PC-3 (cell line): Measurements from ENCODE around the gene NHS. TPM values are rescaled to one million over a fixed set of nuclear protein-coding genes. Genes with fewer than 3 reads are reported as not detected.

Source experiments
- ATAC-seq: fragments of 200-7000 bp; cut with Tn5 transposase; 2 replicates; pipeline ENCODE4 v1.9.1; 2020; ENCODE audit warnings: mild to moderate bottlenecking, moderate library complexity
- BruUV-seq: library from RNA; stranded (reverse); fragments of 400-500 nt; replicated peaks from 2 replicates; lab custom pipeline; 2021; lab: Mats Ljungman, UMichigan
- CTCF ChIA-PET: fragments of 300-600 bp; sonication (Branson Sonifier 250); formaldehyde crosslinking; loops from one replicate; lab custom pipeline; 2022; ENCODE audit warnings: antibody characterized with exemption; lab: Charles Lee
- POLR2A ChIA-PET: fragments of 300-600 bp; sonication (Branson Sonifier 250); formaldehyde crosslinking; loops from one replicate; lab custom pipeline; 2022; ENCODE audit warnings: antibody characterized with exemption; ENCODE audit not compliant: unreplicated experiment; lab: Charles Lee
- DNase-seq: peaks from one replicate; pipeline ENCODE4 v3.0.0-alpha.2; 2015
- H2AFZ ChIP-seq: fragments of 300-600 bp; sonication (generic); 2 replicates; pipeline ENCODE4 v1.6.0; 2016; ENCODE audit warnings: antibody characterized with exemption, low read length
- H3F3A ChIP-seq: fragments of 300-600 bp; sonication (generic); one replicate; pipeline ENCODE4 v1.6.0; 2017; ENCODE audit warnings: antibody characterized with exemption, low read length, control low read depth, mild to moderate bottlenecking; ENCODE audit not compliant: unreplicated experiment
- H3K27ac ChIP-seq: fragments of 300-600 bp; sonication (generic); 2 replicates; pipeline ENCODE4 v1.5.1; 2016; ENCODE audit warnings: mild to moderate bottlenecking, low read length
- H3K27me3 ChIP-seq: fragments of 300-600 bp; sonication (generic); 2 replicates; pipeline ENCODE4 v1.6.1; 2016; ENCODE audit warnings: low read length, mixed read lengths
- H3K36me3 ChIP-seq: fragments of 300-600 bp; sonication (generic); 2 replicates; pipeline ENCODE4 v1.6.1; 2016; ENCODE audit warnings: low read depth, mixed run types, low read length, mixed read lengths
- H3K4me1 ChIP-seq: fragments of 300-600 bp; sonication (generic); 2 replicates; pipeline ENCODE4 v1.5.1; 2016; ENCODE audit warnings: low read length; ENCODE audit not compliant: insufficient read depth
- H3K4me2 ChIP-seq: fragments of 300-600 bp; sonication (generic); 2 replicates; pipeline ENCODE4 v1.6.0; 2016; ENCODE audit warnings: low read length
- H3K4me3 ChIP-seq: fragments of 300-600 bp; sonication (generic); 2 replicates; pipeline ENCODE4 v1.5.1; 2016; ENCODE audit warnings: mild to moderate bottlenecking, low read length, mixed read lengths
- H3K79me2 ChIP-seq: fragments of 300-600 bp; sonication (generic); 2 replicates; pipeline ENCODE4 v1.6.1; 2017; ENCODE audit warnings: low read length, mixed read lengths
- H3K9ac ChIP-seq: fragments of 300-600 bp; sonication (generic); 2 replicates; pipeline ENCODE4 v1.6.0; 2016; ENCODE audit warnings: mild to moderate bottlenecking, low read length
- H3K9me2 ChIP-seq: fragments of 300-600 bp; sonication (generic); replicated peaks from 2 replicates; pipeline ENCODE4 v1.6.1; 2016; ENCODE audit warnings: mixed run types, low read length, mixed read lengths
- H3K9me3 ChIP-seq: fragments of 300-600 bp; sonication (generic); 2 replicates; pipeline ENCODE4 v1.6.1; 2016; ENCODE audit warnings: low read length, mixed read lengths
- H4K20me1 ChIP-seq: fragments of 300-600 bp; sonication (generic); 2 replicates; pipeline ENCODE4 v1.6.1; 2016; ENCODE audit warnings: low read length, mixed read lengths
- EZH2 ChIP-seq: fragments of 300-600 bp; sonication (generic); IDR thresholded peaks from one replicate; pipeline ENCODE4 v1.6.1; 2017; ENCODE audit warnings: antibody characterized with exemption, mild to moderate bottlenecking, low read length; ENCODE audit not compliant: unreplicated experiment
- EZH2phosphoT487 ChIP-seq: fragments of 300-600 bp; sonication (generic); IDR thresholded peaks from 2 replicates; pipeline ENCODE4 v1.6.1; 2018; ENCODE audit warnings: mild to moderate bottlenecking, antibody characterized with exemption, low read length, borderline replicate concordance
- intact Hi-C: fragments of 100-400 bp; cut with micrococcal nuclease; formaldehyde crosslinking; loops from 2 replicates; pipeline ENCODE4 v1.9.0; 2023
- total RNA-seq: library from RNA; depleted of rRNA; stranded (reverse); fragments of >200 nt; gene quantifications from 2 replicates; pipeline ENCODE4 v1.2.3, GENCODE V29; 2014
- TF ChIP-seq, protein P1 (sequence below): fragments of 300-600 bp; sonication (generic); conservative IDR thresholded peaks from 2 replicates; pipeline ENCODE4 v1.5.1; 2017; ENCODE audit warnings: antibody characterized with exemption, low read depth, mild to moderate bottlenecking, low read length

Gene NHS
- total RNA-seq, 1 experiment from 2014 or later, result 4.9 TPM

DNA sequence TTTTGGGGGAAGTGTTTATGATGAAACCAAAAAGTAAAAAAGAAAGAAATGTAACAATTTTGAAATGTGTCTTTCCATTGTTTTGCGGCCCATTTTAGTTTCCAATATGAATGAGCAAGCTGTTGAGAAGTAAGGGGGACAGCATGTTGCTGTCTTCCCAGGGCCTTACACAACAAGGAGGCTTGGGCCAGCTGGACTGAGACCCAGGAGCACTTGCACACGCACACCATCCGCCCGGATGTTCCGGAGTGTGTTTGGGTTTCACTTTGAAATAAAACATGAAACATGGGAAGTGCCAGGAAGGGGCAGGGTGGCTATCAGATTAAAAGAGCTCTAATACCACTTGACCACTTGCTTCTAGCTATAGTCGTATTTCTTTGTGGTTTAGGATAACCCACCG lies 144.4 kb downstream of the NHS start:
- Histone ChIP-seq H3K36me3 (no peaks in the 10 kb centered on the region), H3K9ac (no peak overlapping the region), H2AFZ (no peak overlapping the region), H3K4me1 (peaks cover 10% of the 10 kb centered on the region), H3K27ac (no peak overlapping the region), H3K9me2 (no peaks in the 10 kb centered on the region), H3K9me3 (no peaks in the 10 kb centered on the region), H4K20me1 (no peaks in the 10 kb centered on the region), H3K27me3 (no peaks in the 10 kb centered on the region), H3K79me2 (peaks cover 7% of the 10 kb centered on the region; the same call in 1 of the 2 replicates), H3K4me3 (no peak overlapping the region), H3F3A (no peaks in the 10 kb centered on the region), H3K4me2 (no peak overlapping the region)
- BruUV-seq, result no TSS peak
- CTCF ChIA-PET, result no interaction called here
- ATAC-seq (no peak), DNase-seq (no peak)
- TF ChIP-seq, protein P1, sequence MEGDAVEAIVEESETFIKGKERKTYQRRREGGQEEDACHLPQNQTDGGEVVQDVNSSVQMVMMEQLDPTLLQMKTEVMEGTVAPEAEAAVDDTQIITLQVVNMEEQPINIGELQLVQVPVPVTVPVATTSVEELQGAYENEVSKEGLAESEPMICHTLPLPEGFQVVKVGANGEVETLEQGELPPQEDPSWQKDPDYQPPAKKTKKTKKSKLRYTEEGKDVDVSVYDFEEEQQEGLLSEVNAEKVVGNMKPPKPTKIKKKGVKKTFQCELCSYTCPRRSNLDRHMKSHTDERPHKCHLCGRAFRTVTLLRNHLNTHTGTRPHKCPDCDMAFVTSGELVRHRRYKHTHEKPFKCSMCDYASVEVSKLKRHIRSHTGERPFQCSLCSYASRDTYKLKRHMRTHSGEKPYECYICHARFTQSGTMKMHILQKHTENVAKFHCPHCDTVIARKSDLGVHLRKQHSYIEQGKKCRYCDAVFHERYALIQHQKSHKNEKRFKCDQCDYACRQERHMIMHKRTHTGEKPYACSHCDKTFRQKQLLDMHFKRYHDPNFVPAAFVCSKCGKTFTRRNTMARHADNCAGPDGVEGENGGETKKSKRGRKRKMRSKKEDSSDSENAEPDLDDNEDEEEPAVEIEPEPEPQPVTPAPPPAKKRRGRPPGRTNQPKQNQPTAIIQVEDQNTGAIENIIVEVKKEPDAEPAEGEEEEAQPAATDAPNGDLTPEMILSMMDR, result no peak
- TF ChIP-seq EZH2phosphoT487 (no peak), EZH2 (no peak)
- intact Hi-C loops, result no loop called here
- POLR2A ChIA-PET, result no interaction called here

DNA sequence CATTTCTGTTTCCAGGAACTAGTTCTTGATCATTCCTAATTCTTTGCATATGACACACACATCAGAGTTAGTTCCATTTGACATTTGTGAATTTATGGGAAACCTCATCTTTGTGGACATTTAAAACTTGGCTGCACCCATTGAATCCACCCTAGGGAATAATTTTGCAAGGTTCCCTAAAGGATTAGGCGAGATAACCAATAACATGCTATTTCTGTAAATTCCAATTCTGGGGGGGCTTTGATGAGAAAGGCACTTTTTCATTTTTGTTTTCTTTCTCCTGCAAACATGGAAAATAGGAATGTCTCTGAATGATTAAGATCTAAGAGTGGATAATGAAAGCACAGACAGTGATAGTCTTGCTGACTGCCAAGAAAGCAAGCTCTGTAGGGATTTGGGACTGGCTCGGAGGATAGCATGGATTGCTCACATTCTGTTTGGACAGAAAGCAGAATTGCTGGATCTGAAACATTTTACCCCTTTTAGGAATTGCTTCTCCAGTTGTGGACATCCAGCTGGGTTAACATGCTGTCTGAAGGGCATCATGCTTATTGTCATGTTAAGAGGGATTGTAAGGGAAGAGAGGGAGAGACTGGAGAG lies 145.1 kb downstream of the NHS start:
- no peaks in the 10 kb centered on the region for H4K20me1 ChIP-seq
- no peaks in the 10 kb centered on the region for H3K9me2 ChIP-seq
- H3K9me3 ChIP-seq, result no peaks in the 10 kb centered on the region
- no peaks in the 10 kb centered on the region for H3K36me3 ChIP-seq
- H2AFZ ChIP-seq, result no peak overlapping the region
- ATAC-seq (no peak), DNase-seq (no peak)
- no peak overlapping the region for H3K9ac ChIP-seq
- ChIA-PET POLR2A (no interaction called here), CTCF (no interaction called here)
- intact Hi-C loops, result no loop called here
- no peak overlapping the region for H3K4me2 ChIP-seq
- H3K4me1 ChIP-seq, result peaks cover 10% of the 10 kb centered on the region
- H3K27me3 ChIP-seq, result no peaks in the 10 kb centered on the region
- no peak overlapping the region for H3K27ac ChIP-seq
- peaks cover 7% of the 10 kb centered on the region; the same call in 1 of the 2 replicates for H3K79me2 ChIP-seq
- BruUV-seq, result no TSS peak
- H3F3A ChIP-seq, result no peaks in the 10 kb centered on the region
- no peak overlapping the region for H3K4me3 ChIP-seq
- TF ChIP-seq, protein P1, result no peak
- TF ChIP-seq EZH2, result no peak
- TF ChIP-seq EZH2phosphoT487, result no peak

DNA sequence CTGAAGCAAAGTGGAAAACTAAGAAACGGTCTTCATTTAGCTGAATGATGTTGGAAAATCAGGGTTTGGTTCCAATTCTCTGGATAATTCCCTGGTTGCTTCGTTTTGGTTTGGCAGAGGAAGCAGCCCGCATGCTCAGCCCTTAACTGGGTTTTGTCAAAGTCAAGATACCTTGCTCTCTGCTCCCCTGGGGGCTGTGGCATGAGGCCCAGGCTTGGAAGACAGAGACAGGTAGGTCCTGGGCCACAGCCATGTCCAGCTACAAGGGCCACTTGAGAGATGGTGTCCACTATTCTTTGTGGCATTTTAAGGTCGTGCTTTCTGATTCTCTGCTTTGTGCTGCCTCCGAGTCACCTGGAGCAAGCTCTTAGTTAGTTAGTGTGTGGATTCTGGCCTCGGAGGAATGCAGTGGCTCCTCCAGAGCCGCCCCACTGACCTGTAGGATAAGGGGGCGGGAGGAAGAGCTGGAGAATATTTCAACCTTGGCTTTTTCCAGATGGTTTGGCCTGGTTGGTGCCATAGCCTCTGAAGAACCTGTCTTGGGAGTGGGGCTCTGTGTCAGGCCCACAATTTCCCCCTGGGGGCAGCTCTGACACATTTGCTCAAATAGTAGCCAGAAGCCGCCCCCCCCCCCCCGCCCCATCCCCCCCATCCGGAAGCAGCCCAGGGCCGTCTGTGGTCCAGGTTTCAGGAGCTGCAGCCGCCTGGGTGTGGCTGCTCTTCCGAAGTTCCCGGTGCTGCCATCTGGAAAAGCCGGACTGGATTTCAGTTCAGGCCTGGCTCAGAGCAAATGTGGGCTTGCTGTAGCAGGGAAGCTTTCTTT lies 147.1 kb downstream of the NHS start:
- H4K20me1 ChIP-seq, result no peaks in the 10 kb centered on the region
- intact Hi-C loops, result loop anchor here (1.0 kb wide), 1 partner anchor 147 kb away; the partner anchor contains the start of gene NHS
- H3K4me3 ChIP-seq, result no peak overlapping the region
- ATAC-seq, result peak; percentile 73
- BruUV-seq, result no TSS peak
- H3K27me3 ChIP-seq, result no peaks in the 10 kb centered on the region
- no peaks in the 10 kb centered on the region for H3K9me3 ChIP-seq
- H3K9me2 ChIP-seq, result no peaks in the 10 kb centered on the region
- H3K79me2 ChIP-seq, result peaks cover 7% of the 10 kb centered on the region; the same call in 1 of the 2 replicates
- H3K27ac ChIP-seq, result peak overlapping the region; percentile 57
- ChIA-PET POLR2A (interaction anchor here (0.5 kb wide), 1 partner anchor 48 kb away, joined by 4 read pairs; no protein-coding TSS in a partner anchor), CTCF (interaction anchor here (0.6 to 0.7 kb wide), 4 partner anchors 21 to 285 kb away, joined by 3 to 12 read pairs (median 8); no protein-coding TSS in a partner anchor)
- TF ChIP-seq, protein P1, result no peak
- no peak for TF ChIP-seq EZH2phosphoT487
- TF ChIP-seq EZH2, result no peak
- no peaks in the 10 kb centered on the region for H3F3A ChIP-seq
- no peak overlapping the region for H2AFZ ChIP-seq
- H3K36me3 ChIP-seq, result no peaks in the 10 kb centered on the region
- H3K9ac ChIP-seq, result peak overlapping the region; percentile 14; the same call in 1 of the 2 replicates
- peak overlapping the region; percentile 45 for H3K4me2 ChIP-seq
- peak; percentile 69 for DNase-seq
- H3K4me1 ChIP-seq, result peaks cover 12% of the 10 kb centered on the region
